ENCODE results near the gene DTNBP1.
A peak's percentile ranks its signal among the peaks of the same experiment; 100 is the strongest.

Gene DTNBP1

GRCh38 chr6:15513131-15513771 lies 149.6 kb downstream of the DTNBP1 start:
- intact Hi-C loops (cut with DNase I): loop anchor here (10.0 kb wide), 1 partner anchor 112 kb away; no protein-coding TSS in a partner anchor
- DNase-seq: no peak

- intact Hi-C loops (cut with DNase I): loop anchor here (10.0 kb wide), 1 partner anchor 112 kb away; no protein-coding TSS in a partner anchor
- no peak for DNase-seq
Measured at GRCh38 chr6:15512721-15513120, 150.1 kb downstream of the DTNBP1 start.

GRCh38 chr6:15512126-15512525 lies 150.7 kb downstream of the DTNBP1 start:
- peak in 33 of 42 donors; percentile 30 to 77 (median 54) for DNase-seq
- intact Hi-C loops (cut with DNase I): loop anchor here (10.0 kb wide), 1 partner anchor 113 kb away; no protein-coding TSS in a partner anchor

- DNase-seq: peak in 15 of 42 donors; percentile 27 to 69 (median 50)
- intact Hi-C loops (cut with DNase I): loop anchor here (10.0 kb wide), 1 partner anchor 113 kb away; no protein-coding TSS in a partner anchor
Measured at GRCh38 chr6:15511248-15512125, 151.3 kb downstream of the DTNBP1 start.

GRCh38 chr6:15510536-15511247 lies 152.1 kb downstream of the DTNBP1 start:
- intact Hi-C loops (cut with DNase I): loop anchor here (10.0 kb wide), 1 partner anchor 114 kb away; no protein-coding TSS in a partner anchor
- DNase-seq: peak in 1 of 42 donors; percentile 25

GRCh38 chr6:15510121-15510520 lies 152.7 kb downstream of the DTNBP1 start:
- intact Hi-C loops (cut with DNase I): loop anchor here (10.0 kb wide), 1 partner anchor 115 kb away; no protein-coding TSS in a partner anchor

GRCh38 chr6:15509335-15509933 lies 153.4 kb downstream of the DTNBP1 start:
- DNase-seq: peak in 4 of 42 donors; percentile 2 to 14 (median 7)
- intact Hi-C loops (cut with DNase I): no loop called here

More at GRCh38 chr6:15510121-15510520, 152.7 kb downstream of the DTNBP1 start:
- no peak for DNase-seq

GRCh38 chr6:15508931-15509330 lies 153.9 kb downstream of the DTNBP1 start:
- DNase-seq: peak in 3 of 42 donors; percentile 9 to 17 (median 13)
- intact Hi-C loops (cut with DNase I): no loop called here

GRCh38 chr6:15508441-15508871 lies 154.4 kb downstream of the DTNBP1 start:
- intact Hi-C loops (cut with DNase I): no loop called here
- peak in 3 of 42 donors; percentile 2 to 28 (median 10) for DNase-seq

- DNase-seq: peak in 6 of 42 donors; percentile 9 to 80 (median 26)
- intact Hi-C loops (cut with DNase I): no loop called here
Measured at GRCh38 chr6:15507746-15508145, 155.1 kb downstream of the DTNBP1 start.

GRCh38 chr6:15507221-15507620 lies 155.6 kb downstream of the DTNBP1 start:
- intact Hi-C loops (cut with DNase I): no loop called here
- peak in 4 of 42 donors; percentile 4 to 32 (median 16) for DNase-seq

- intact Hi-C loops (cut with DNase I): no loop called here
Measured at GRCh38 chr6:15506066-15506465, 156.8 kb downstream of the DTNBP1 start.

GRCh38 chr6:15505463-15505918 lies 157.3 kb downstream of the DTNBP1 start:
- intact Hi-C loops (cut with DNase I): no loop called here
- peak in 5 of 42 donors; percentile 10 to 38 (median 20) for DNase-seq

More at GRCh38 chr6:15506066-15506465, 156.8 kb downstream of the DTNBP1 start:
- peak in 4 of 42 donors; percentile 6 to 25 (median 22) for DNase-seq

- peak; percentile 37 to 87 (median 72) for DNase-seq
- intact Hi-C loops (cut with DNase I): no loop called here
Measured at GRCh38 chr6:15504581-15505350, 158.1 kb downstream of the DTNBP1 start.

GRCh38 chr6:15504040-15504495 lies 158.8 kb downstream of the DTNBP1 start:
- peak in 33 of 42 donors; percentile 39 to 78 (median 58) for DNase-seq
- intact Hi-C loops (cut with DNase I): no loop called here

- no peak for DNase-seq
- intact Hi-C loops (cut with DNase I): no loop called here
Measured at GRCh38 chr6:15503346-15503680, 159.5 kb downstream of the DTNBP1 start.

Measured in head of caudate nucleus (tissue), 42 donors.